ENCODE measurements around the gene CDKN1C.

DNA sequence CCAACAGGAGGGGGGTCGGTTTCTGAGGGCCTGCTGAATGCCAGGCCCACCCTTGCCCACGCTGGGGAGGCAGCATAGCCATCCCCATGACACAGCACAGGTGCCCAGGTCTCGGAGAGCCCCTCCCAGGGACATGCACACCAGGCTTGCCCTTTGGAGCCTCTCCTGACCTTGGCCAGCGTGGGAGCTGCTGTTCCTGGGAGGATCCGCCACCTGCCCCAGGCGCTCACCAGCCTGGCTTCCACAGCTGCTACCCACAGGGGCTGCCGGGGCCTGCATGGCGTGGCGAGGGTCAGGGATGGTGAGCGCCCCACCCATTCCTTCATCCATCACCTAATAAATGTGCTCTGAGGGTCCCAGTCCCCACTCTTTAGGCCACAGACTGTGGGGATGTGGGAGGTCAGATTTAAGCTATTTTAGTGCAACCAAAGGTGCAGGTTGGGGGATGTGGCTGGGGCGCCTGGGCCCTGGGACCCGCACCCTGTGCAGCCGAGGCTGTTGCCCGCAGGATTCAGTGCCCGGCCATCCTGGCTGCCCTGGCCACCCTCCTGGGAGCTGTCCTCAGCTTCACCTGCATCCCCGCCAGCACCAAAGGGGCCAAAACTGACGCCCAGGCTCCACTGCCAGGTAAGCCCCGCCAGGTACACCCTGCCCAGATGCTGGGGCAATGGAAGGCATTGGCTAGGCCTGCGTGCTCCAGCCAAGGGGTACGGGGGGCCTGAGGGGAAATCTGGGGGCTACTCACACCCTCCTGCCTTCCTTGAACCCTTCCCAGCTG lies 30.7 kb upstream of the CDKN1C start:
- TF ChIP-seq, protein P1, sequence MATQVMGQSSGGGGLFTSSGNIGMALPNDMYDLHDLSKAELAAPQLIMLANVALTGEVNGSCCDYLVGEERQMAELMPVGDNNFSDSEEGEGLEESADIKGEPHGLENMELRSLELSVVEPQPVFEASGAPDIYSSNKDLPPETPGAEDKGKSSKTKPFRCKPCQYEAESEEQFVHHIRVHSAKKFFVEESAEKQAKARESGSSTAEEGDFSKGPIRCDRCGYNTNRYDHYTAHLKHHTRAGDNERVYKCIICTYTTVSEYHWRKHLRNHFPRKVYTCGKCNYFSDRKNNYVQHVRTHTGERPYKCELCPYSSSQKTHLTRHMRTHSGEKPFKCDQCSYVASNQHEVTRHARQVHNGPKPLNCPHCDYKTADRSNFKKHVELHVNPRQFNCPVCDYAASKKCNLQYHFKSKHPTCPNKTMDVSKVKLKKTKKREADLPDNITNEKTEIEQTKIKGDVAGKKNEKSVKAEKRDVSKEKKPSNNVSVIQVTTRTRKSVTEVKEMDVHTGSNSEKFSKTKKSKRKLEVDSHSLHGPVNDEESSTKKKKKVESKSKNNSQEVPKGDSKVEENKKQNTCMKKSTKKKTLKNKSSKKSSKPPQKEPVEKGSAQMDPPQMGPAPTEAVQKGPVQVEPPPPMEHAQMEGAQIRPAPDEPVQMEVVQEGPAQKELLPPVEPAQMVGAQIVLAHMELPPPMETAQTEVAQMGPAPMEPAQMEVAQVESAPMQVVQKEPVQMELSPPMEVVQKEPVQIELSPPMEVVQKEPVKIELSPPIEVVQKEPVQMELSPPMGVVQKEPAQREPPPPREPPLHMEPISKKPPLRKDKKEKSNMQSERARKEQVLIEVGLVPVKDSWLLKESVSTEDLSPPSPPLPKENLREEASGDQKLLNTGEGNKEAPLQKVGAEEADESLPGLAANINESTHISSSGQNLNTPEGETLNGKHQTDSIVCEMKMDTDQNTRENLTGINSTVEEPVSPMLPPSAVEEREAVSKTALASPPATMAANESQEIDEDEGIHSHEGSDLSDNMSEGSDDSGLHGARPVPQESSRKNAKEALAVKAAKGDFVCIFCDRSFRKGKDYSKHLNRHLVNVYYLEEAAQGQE (IDR thresholded peaks at IDR 0.05): no peak
- TF ChIP-seq RAD21 (IDR thresholded peaks at IDR 0.05) (no peak), EGR1 (IDR thresholded peaks at IDR 0.05; ENCODE audit: low read depth in 2 of 2) (no peak), SP1 (IDR thresholded peaks at IDR 0.05) (no peak), YY1 (IDR thresholded peaks at IDR 0.05) (no peak), TAF1 (conservative IDR thresholded peaks at IDR 0.05) (no peak), JUND (IDR thresholded peaks at IDR 0.05) (no peak), GABPA (IDR thresholded peaks at IDR 0.05 in 1 of 2, conservative IDR thresholded peaks at IDR 0.05 in 1 of 2) (no peak), FOXA2 (IDR thresholded peaks at IDR 0.05) (no peak), HNF4A (conservative IDR thresholded peaks at IDR 0.05) (no peak)
- TF ChIP-seq, protein P2, sequence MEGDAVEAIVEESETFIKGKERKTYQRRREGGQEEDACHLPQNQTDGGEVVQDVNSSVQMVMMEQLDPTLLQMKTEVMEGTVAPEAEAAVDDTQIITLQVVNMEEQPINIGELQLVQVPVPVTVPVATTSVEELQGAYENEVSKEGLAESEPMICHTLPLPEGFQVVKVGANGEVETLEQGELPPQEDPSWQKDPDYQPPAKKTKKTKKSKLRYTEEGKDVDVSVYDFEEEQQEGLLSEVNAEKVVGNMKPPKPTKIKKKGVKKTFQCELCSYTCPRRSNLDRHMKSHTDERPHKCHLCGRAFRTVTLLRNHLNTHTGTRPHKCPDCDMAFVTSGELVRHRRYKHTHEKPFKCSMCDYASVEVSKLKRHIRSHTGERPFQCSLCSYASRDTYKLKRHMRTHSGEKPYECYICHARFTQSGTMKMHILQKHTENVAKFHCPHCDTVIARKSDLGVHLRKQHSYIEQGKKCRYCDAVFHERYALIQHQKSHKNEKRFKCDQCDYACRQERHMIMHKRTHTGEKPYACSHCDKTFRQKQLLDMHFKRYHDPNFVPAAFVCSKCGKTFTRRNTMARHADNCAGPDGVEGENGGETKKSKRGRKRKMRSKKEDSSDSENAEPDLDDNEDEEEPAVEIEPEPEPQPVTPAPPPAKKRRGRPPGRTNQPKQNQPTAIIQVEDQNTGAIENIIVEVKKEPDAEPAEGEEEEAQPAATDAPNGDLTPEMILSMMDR (IDR thresholded peaks at IDR 0.05; ENCODE audit: low read depth, low read length, missing input control): no peak
- TF ChIP-seq, protein P3, sequence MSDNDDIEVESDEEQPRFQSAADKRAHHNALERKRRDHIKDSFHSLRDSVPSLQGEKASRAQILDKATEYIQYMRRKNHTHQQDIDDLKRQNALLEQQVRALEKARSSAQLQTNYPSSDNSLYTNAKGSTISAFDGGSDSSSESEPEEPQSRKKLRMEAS (IDR thresholded peaks at IDR 0.05): no peak
- TF ChIP-seq, protein P4, sequence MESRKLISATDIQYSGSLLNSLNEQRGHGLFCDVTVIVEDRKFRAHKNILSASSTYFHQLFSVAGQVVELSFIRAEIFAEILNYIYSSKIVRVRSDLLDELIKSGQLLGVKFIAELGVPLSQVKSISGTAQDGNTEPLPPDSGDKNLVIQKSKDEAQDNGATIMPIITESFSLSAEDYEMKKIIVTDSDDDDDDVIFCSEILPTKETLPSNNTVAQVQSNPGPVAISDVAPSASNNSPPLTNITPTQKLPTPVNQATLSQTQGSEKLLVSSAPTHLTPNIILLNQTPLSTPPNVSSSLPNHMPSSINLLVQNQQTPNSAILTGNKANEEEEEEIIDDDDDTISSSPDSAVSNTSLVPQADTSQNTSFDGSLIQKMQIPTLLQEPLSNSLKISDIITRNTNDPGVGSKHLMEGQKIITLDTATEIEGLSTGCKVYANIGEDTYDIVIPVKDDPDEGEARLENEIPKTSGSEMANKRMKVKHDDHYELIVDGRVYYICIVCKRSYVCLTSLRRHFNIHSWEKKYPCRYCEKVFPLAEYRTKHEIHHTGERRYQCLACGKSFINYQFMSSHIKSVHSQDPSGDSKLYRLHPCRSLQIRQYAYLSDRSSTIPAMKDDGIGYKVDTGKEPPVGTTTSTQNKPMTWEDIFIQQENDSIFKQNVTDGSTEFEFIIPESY (IDR thresholded peaks at IDR 0.05): no peak
- TF ChIP-seq, protein P5, sequence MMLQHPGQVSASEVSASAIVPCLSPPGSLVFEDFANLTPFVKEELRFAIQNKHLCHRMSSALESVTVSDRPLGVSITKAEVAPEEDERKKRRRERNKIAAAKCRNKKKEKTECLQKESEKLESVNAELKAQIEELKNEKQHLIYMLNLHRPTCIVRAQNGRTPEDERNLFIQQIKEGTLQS (IDR thresholded peaks at IDR 0.05): no peak

Measured in liver (tissue), 3 donors.